Airway epithelial cell (primary cell): ENCODE results near the gene PI4KB. TPM values are rescaled to one million over a fixed set of nuclear protein-coding genes. Genes with fewer than 3 reads are reported as not detected.

ENCODE experiments used
- total RNA-seq: library from RNA; depleted of rRNA; stranded (reverse); fragments of >200 nt; gene quantifications from 2 replicates; pipeline ENCODE4 v1.2.3, GENCODE V29; 2015

Gene PI4KB
- 31.4 and 43.4 TPM in 2 replicates for total RNA-seq

DNA sequence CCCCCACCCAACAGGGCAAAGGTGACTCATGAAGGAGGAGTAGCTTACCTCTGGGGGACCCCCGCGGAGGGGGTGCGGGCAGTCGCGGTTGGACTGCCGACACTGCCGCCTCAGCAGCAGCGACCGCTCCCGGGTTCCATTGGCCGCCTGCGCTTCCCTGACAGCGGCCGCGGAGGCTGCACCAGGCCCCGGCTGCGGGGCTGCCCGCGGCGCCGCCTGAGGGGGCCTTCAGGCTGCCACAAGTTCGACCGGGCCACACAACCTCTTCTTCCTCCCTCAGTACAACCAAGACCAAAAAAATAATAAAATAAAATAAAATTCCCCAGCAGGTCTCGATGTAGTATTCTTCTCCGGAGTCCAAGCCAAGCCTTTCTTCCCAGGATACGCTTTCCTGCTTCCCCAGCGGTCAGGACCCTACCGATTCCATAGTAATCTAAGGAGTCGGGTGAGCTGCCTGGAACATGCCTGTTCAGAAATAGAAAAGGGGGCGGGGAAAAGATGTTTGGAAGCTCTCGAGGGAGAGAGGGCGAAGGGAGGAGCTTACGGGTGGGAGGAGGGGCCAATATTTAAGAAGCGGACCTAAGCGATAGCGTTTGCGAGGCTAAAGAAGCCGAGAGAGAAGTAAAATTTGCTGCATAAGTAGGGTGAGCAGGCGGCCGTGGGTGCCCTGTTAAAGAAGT, at the start of gene PI4KB:
PI4KB (minus strand) TSS at position 194 of the 680 bp plus-strand sequence. CDS start 10,935 bp downstream, outside the sequence.

DNA sequence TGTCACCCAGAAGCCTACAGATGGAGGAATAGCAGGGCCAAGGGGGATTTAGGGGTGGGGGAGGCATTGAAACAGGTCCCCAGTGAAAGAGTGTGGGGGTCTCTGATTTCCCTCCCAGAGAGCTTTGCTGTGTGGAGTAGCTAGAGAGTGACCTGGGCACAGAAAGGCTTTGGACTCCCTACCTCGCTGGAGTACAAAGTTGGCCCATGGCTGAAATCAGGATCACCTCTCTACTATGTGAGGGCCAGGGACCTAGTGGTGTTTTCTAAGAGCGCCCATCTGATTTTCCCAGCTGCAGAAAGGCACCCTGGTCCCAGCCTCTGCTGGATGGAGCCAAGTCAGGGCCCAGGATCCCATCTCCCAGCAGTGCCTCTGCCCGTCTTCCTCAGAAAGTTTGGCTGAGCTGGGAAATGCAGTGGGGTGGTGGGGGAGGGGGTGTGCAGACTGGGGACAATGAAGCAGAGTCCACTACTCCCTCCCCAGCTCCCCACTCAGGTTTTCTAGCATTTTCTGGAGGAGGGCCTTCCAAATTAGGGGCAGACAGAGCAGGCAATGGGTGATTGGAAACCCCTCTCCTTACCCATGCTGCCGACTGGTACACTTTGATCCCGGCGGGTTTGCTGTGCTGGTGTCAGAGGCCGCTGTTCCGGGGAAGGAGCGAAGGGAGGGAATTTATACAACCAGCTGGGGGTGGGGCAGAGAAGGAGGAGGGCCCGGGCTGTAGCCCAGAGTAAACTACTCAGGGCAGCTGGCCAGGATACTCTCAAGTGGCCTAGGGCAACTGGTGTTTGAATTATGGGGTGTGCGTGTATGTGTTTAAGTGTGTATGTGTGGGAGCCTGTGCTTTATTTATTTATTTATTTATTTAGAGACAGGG, 45.1 kb upstream of the PI4KB start, which contains the start of gene SELENBP1:
SELENBP1 (minus strand) TSS at position 648 of the 877 bp plus-strand sequence; CDS start at position 584, 64 bp downstream.

DNA sequence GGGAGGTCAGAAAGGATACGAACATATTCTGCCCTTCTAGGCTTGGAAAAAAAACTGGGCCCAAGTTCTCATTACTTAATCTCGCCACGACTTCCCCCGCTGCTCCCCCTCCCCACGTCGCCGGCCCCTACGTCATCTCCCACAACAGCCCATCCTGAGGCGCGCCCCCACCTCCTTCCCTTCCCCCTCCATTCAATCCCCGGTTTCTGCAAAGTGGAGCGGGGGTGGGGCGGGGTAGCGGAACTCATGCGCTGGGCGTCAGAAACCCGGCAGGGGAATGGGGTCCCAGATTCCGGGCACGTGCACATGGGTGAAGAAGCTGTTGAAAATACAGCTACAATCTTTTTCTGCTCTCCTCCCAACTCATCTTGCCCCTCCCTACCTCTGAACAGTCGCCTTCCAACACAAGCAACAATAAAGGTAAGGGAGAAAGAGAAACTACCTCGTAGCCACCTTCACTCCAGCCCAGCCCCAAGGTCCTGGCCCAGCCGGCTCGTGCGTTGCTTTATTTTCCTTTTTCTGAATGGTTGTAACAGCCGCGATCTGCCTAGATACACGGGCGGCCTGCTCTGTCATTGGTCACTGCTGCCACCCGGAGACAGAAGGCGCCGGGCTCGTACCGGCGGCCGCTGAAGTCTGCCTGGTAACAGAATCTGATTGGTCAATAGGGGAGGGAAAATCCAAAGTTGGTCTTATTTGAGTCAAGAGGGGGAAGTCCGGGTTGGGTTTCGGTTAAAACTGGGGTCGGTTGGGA, 19.7 kb upstream of the PI4KB start, which contains the start of gene RFX5:
RFX5 (minus strand) TSS at position 484 of the 754 bp plus-strand sequence. CDS start 932 bp downstream, outside the sequence.

GRCh38 chr1:151281969-151282882, 45.0 kb downstream of the PI4KB start, which contains the start of gene ZNF687:
ZNF687 (plus strand) TSS chr1:151282299; CDS start chr1:151286292, 3,993 bp downstream.

DNA sequence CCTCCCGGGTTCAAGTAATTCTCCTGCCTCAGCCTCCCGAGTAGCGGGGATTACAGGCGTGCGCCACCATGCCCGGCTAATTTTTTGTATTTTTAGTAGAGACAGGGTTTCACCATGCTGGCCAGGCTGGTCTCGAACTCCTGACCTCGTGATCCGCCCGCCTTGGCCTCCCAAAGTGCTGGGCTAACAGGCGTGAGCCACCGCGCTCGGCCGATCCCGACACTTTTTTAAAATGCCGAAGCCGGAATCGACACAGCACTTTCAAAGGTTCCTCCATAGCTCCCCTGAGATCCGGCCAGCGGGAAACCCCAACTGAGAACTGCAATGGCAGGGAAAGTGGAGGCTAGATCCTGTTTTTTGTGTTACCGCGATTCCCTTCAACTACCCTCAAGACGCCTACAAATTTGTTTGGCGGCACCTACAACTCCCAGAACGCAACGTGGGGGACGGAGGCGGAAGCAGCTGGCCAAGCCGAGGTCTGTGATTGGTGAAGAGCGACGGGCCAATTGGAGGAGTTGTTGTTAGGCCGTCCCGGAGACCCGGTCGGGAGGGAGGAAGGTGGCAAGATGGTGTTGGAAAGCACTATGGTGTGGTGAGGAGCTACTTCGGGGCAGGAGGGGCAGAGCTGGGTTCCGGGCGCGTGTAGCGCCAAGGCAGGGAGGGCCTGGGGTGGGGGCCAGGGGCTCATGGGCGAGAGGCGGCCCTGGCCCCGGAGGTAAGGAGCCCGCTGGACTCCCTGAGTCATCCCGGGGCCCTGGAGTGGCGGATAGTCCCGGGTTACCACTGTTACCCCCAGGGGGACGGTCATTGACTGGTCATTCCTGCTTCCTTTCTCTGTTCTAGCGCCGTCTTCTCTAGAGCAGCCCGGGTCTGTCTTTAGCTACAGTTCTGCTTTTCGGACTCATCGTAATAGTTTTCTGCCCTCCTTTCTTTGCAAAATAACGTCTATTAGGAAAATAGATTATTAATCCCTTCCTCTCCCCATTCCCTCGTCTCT, 72.7 kb downstream of the PI4KB start, which contains the start of gene PSMD4:
PSMD4 (plus strand) TSS at position 518 of the 997 bp plus-strand sequence; CDS start at position 567, 49 bp downstream.

Other genes starting within 250 kb of the PI4KB start
- gene SEMA6C, start 180.8 kb downstream of the PI4KB start, total RNA-seq = 0.46 and 1.2 TPM in 2 replicates
- not detected in 2 replicates for gene TNFAIP8L2, start 170.8 kb downstream of the PI4KB start, total RNA-seq
- gene LYSMD1, start 161.5 kb downstream of the PI4KB start, total RNA-seq = 7.2 and 9.7 TPM in 2 replicates
- 24.1 and 26.5 TPM in 2 replicates for gene SCNM1, start 161.3 kb downstream of the PI4KB start, total RNA-seq
- not detected in 2 replicates for gene TMOD4, start 151.4 kb downstream of the PI4KB start, total RNA-seq
- gene VPS72, start 137.2 kb downstream of the PI4KB start, total RNA-seq = 40.7 and 59.0 TPM in 2 replicates
- 35.0 and 55.4 TPM in 2 replicates for gene PIP5K1A, start 128.9 kb downstream of the PI4KB start, total RNA-seq
- 149 and 155 TPM in 2 replicates for gene PSMD4, start 72.7 kb downstream of the PI4KB start, total RNA-seq
- 19.5 and 20.5 TPM in 2 replicates for gene ZNF687, start 45.1 kb downstream of the PI4KB start, total RNA-seq
- gene RFX5, start 19.8 kb upstream of the PI4KB start, total RNA-seq = 34.1 and 40.9 TPM in 2 replicates
- 7.7 and 8.6 TPM in 2 replicates for gene SELENBP1, start 45.3 kb upstream of the PI4KB start, total RNA-seq
- gene PSMB4, start 72.2 kb upstream of the PI4KB start, total RNA-seq = 327 and 332 TPM in 2 replicates
- gene POGZ, start 132.1 kb upstream of the PI4KB start, total RNA-seq = 11.3 and 14.7 TPM in 2 replicates
- 5.8 and 10.7 TPM in 2 replicates for gene CGN, start 184.0 kb upstream of the PI4KB start, total RNA-seq
- 21.4 and 25.4 TPM in 2 replicates for gene TUFT1, start 212.9 kb upstream of the PI4KB start, total RNA-seq